ENCODE results near the gene HRG.
A peak's percentile ranks its signal among the peaks of the same experiment; 100 is the strongest.

HRG gene

GRCh38 chr3:186651678-186652215, 14.1 kb upstream of the HRG start:
- 87 to 91% methylated on average over 3 of the region's 3 CpGs for WGBS, 2 experiments
- Histone ChIP-seq H3K9me3 (ENCODE audit: control insufficient read depth, low read length) (no peaks in the 10 kb centered on the region), H3K27ac (ENCODE audit: insufficient read depth, low read depth, low read length, poor library complexity, severe bottlenecking) (no peak overlapping the region)

GRCh38 chr3:186653080-186653707, 12.6 kb upstream of the HRG start:
- 91 to 93% methylated on average over 6 to 7 of the region's 7 CpGs for WGBS, 2 experiments
- H3K36me3 ChIP-seq (ENCODE audit: control insufficient read depth, insufficient read depth, low read length) = no peaks in the 10 kb centered on the region

More at GRCh38 chr3:186651678-186652215, 14.1 kb upstream of the HRG start:
- no peaks in the 10 kb centered on the region for H3K36me3 ChIP-seq (ENCODE audit: control insufficient read depth, insufficient read depth, low read length)
- H3K4me1 ChIP-seq (ENCODE audit: control insufficient read depth, insufficient read depth, low read length) = no peaks in the 10 kb centered on the region
- no peaks in the 10 kb centered on the region for H3K27me3 ChIP-seq (ENCODE audit: control insufficient read depth, insufficient read depth, low read length, poor library complexity, severe bottlenecking)
- H3K4me3 ChIP-seq (ENCODE audit: insufficient read depth, low read depth, low read length) = no peak overlapping the region

GRCh38 chr3:186653984-186654383, 11.8 kb upstream of the HRG start:
- H3K27ac ChIP-seq (ENCODE audit: insufficient read depth, low read depth, low read length, poor library complexity, severe bottlenecking) = no peak overlapping the region
- 44 to 47% methylated on average over 6 of the region's 6 CpGs for WGBS, 2 experiments
- no peaks in the 10 kb centered on the region for H3K4me1 ChIP-seq (ENCODE audit: control insufficient read depth, insufficient read depth, low read length)
- no peaks in the 10 kb centered on the region for H3K9me3 ChIP-seq (ENCODE audit: control insufficient read depth, low read length)
- H3K27me3 ChIP-seq (ENCODE audit: control insufficient read depth, insufficient read depth, low read length, poor library complexity, severe bottlenecking) = no peaks in the 10 kb centered on the region
- H3K4me3 ChIP-seq (ENCODE audit: insufficient read depth, low read depth, low read length) = no peak overlapping the region
- no peaks in the 10 kb centered on the region for H3K36me3 ChIP-seq (ENCODE audit: control insufficient read depth, insufficient read depth, low read length)

More at GRCh38 chr3:186653080-186653707, 12.6 kb upstream of the HRG start:
- H3K27ac ChIP-seq (ENCODE audit: insufficient read depth, low read depth, low read length, poor library complexity, severe bottlenecking) = no peak overlapping the region
- no peak overlapping the region for H3K4me3 ChIP-seq (ENCODE audit: insufficient read depth, low read depth, low read length)
- H3K9me3 ChIP-seq (ENCODE audit: control insufficient read depth, low read length) = no peaks in the 10 kb centered on the region
- H3K27me3 ChIP-seq (ENCODE audit: control insufficient read depth, insufficient read depth, low read length, poor library complexity, severe bottlenecking) = no peaks in the 10 kb centered on the region
- H3K4me1 ChIP-seq (ENCODE audit: control insufficient read depth, insufficient read depth, low read length) = no peaks in the 10 kb centered on the region

GRCh38 chr3:186663361-186664118, 2.3 kb upstream of the HRG start:
- peak overlapping the region; percentile 27 for H3K27ac ChIP-seq (ENCODE audit: insufficient read depth, low read depth, low read length, poor library complexity, severe bottlenecking)
- H3K27me3 ChIP-seq (ENCODE audit: control insufficient read depth, insufficient read depth, low read length, poor library complexity, severe bottlenecking) = no peaks in the 10 kb centered on the region
- no peak overlapping the region for H3K4me3 ChIP-seq (ENCODE audit: insufficient read depth, low read depth, low read length)
- no peaks in the 10 kb centered on the region for H3K9me3 ChIP-seq (ENCODE audit: control insufficient read depth, low read length)
- 23 to 24% methylated on average over 7 of the region's 7 CpGs for WGBS, 2 experiments
- no peaks in the 10 kb centered on the region for H3K36me3 ChIP-seq (ENCODE audit: control insufficient read depth, insufficient read depth, low read length)
- peaks cover 12% of the 10 kb centered on the region for H3K4me1 ChIP-seq (ENCODE audit: control insufficient read depth, insufficient read depth, low read length)

- Histone ChIP-seq H3K4me3 (ENCODE audit: insufficient read depth, low read depth, low read length) (no peak overlapping the region), H3K36me3 (ENCODE audit: control insufficient read depth, insufficient read depth, low read length) (no peaks in the 10 kb centered on the region), H3K27ac (ENCODE audit: insufficient read depth, low read depth, low read length, poor library complexity, severe bottlenecking) (no peak overlapping the region), H3K27me3 (ENCODE audit: control insufficient read depth, insufficient read depth, low read length, poor library complexity, severe bottlenecking) (no peaks in the 10 kb centered on the region), H3K4me1 (ENCODE audit: control insufficient read depth, insufficient read depth, low read length) (peaks cover 12% of the 10 kb centered on the region), H3K9me3 (ENCODE audit: control insufficient read depth, low read length) (no peaks in the 10 kb centered on the region)
These were observed 1.7 kb upstream of the HRG start for GRCh38 chr3:186664119-186664495.

- no peaks in the 10 kb centered on the region for H3K36me3 ChIP-seq (ENCODE audit: control insufficient read depth, insufficient read depth, low read length)
These were observed 1.3 kb upstream of the HRG start for GRCh38 chr3:186664506-186664905.

GRCh38 chr3:186668426-186668825, 2.6 kb downstream of the HRG start:
- WGBS, 2 experiments = 77 to 83% methylated on average over 5 to 6 of the region's 6 CpGs
- H3K27me3 ChIP-seq (ENCODE audit: control insufficient read depth, insufficient read depth, low read length, poor library complexity, severe bottlenecking) = no peaks in the 10 kb centered on the region
- H3K27ac ChIP-seq (ENCODE audit: insufficient read depth, low read depth, low read length, poor library complexity, severe bottlenecking) = no peak overlapping the region
- H3K4me3 ChIP-seq (ENCODE audit: insufficient read depth, low read depth, low read length) = no peak overlapping the region
- H3K36me3 ChIP-seq (ENCODE audit: control insufficient read depth, insufficient read depth, low read length) = no peaks in the 10 kb centered on the region
- H3K9me3 ChIP-seq (ENCODE audit: control insufficient read depth, low read length) = no peaks in the 10 kb centered on the region
- peaks cover 11% of the 10 kb centered on the region for H3K4me1 ChIP-seq (ENCODE audit: control insufficient read depth, insufficient read depth, low read length)

More at GRCh38 chr3:186664506-186664905, 1.3 kb upstream of the HRG start:
- Histone ChIP-seq H3K9me3 (ENCODE audit: control insufficient read depth, low read length) (no peaks in the 10 kb centered on the region), H3K27ac (ENCODE audit: insufficient read depth, low read depth, low read length, poor library complexity, severe bottlenecking) (no peak overlapping the region), H3K4me1 (ENCODE audit: control insufficient read depth, insufficient read depth, low read length) (peaks cover 12% of the 10 kb centered on the region), H3K27me3 (ENCODE audit: control insufficient read depth, insufficient read depth, low read length, poor library complexity, severe bottlenecking) (no peaks in the 10 kb centered on the region), H3K4me3 (ENCODE audit: insufficient read depth, low read depth, low read length) (no peak overlapping the region)
- WGBS, 2 experiments = 64 to 65% methylated on average over 3 to 4 of the region's 4 CpGs

GRCh38 chr3:186669378-186670084, 3.7 kb downstream of the HRG start:
- no peaks in the 10 kb centered on the region for H3K36me3 ChIP-seq (ENCODE audit: control insufficient read depth, insufficient read depth, low read length)
- 91 to 95% methylated on average over 2 of the region's 2 CpGs for WGBS, 2 experiments
- H3K27ac ChIP-seq (ENCODE audit: insufficient read depth, low read depth, low read length, poor library complexity, severe bottlenecking) = no peak overlapping the region
- no peaks in the 10 kb centered on the region for H3K9me3 ChIP-seq (ENCODE audit: control insufficient read depth, low read length)
- H3K4me1 ChIP-seq (ENCODE audit: control insufficient read depth, insufficient read depth, low read length) = peaks cover 7% of the 10 kb centered on the region
- H3K4me3 ChIP-seq (ENCODE audit: insufficient read depth, low read depth, low read length) = no peak overlapping the region
- H3K27me3 ChIP-seq (ENCODE audit: control insufficient read depth, insufficient read depth, low read length, poor library complexity, severe bottlenecking) = no peaks in the 10 kb centered on the region

- H3K27me3 ChIP-seq (ENCODE audit: control insufficient read depth, insufficient read depth, low read length, poor library complexity, severe bottlenecking) = no peaks in the 10 kb centered on the region
- H3K4me3 ChIP-seq (ENCODE audit: insufficient read depth, low read depth, low read length) = no peak overlapping the region
- no peaks in the 10 kb centered on the region for H3K9me3 ChIP-seq (ENCODE audit: control insufficient read depth, low read length)
- H3K4me1 ChIP-seq (ENCODE audit: control insufficient read depth, insufficient read depth, low read length) = peaks cover 7% of the 10 kb centered on the region
- no peaks in the 10 kb centered on the region for H3K36me3 ChIP-seq (ENCODE audit: control insufficient read depth, insufficient read depth, low read length)
- no peak overlapping the region for H3K27ac ChIP-seq (ENCODE audit: insufficient read depth, low read depth, low read length, poor library complexity, severe bottlenecking)
These were observed 4.3 kb downstream of the HRG start for GRCh38 chr3:186670155-186670554.

GRCh38 chr3:186671051-186671450, 5.2 kb downstream of the HRG start:
- H3K9me3 ChIP-seq (ENCODE audit: control insufficient read depth, low read length) = no peaks in the 10 kb centered on the region
- H3K4me1 ChIP-seq (ENCODE audit: control insufficient read depth, insufficient read depth, low read length) = peaks cover 7% of the 10 kb centered on the region
- H3K27me3 ChIP-seq (ENCODE audit: control insufficient read depth, insufficient read depth, low read length, poor library complexity, severe bottlenecking) = no peaks in the 10 kb centered on the region
- WGBS, 2 experiments = 87 to 91% methylated on average over 2 of the region's 3 CpGs
- H3K4me3 ChIP-seq (ENCODE audit: insufficient read depth, low read depth, low read length) = no peak overlapping the region
- no peaks in the 10 kb centered on the region for H3K36me3 ChIP-seq (ENCODE audit: control insufficient read depth, insufficient read depth, low read length)
- no peak overlapping the region for H3K27ac ChIP-seq (ENCODE audit: insufficient read depth, low read depth, low read length, poor library complexity, severe bottlenecking)

All from ectodermal cell (in vitro differentiated cells).